Kasumi-1 (cell line): ENCODE measurements around the gene UGT1A3.

Source experiments
- DNase-seq, 2 experiments: peaks; one replicate each; lab custom pipeline; 2025; lab: John Stamatoyannopoulos, UW

Gene UGT1A3

GRCh38 chr2:233758141-233758540 lies 29.3 kb downstream of the UGT1A3 start:
- no peak for DNase-seq

GRCh38 chr2:233758849-233759248 lies 30.0 kb downstream of the UGT1A3 start:
- no peak for DNase-seq

- DNase-seq = no peak
Measured at GRCh38 chr2:233760043-233760442, 31.2 kb downstream of the UGT1A3 start, which contains the start of gene UGT1A1. UGT1A1 (plus strand) TSS chr2:233760270; CDS start chr2:233760288, 18 bp downstream.

GRCh38 chr2:233761040-233761769 lies 32.4 kb downstream of the UGT1A3 start:
- no peak for DNase-seq

DNA sequence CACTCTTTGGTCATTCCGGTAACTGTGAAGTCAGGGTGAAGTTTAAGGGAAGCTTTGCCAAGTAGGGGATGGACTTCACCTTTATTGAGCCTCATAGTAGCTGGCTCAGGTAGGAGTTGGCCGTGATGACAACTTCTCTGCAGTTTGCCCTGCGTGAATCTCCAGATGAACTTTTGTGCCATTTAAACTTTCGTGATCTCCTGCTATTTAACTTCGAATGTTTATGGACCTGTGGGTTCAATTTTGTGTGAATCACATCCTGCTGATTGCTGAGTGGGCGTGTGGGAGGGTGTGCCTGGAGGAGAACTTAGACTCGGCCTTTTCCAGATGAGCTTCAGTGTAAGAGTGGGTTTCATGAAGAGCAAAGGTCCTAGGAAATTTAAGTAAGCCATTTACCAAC lies 35.4 kb downstream of the UGT1A3 start:
- no peak for DNase-seq

- DNase-seq = no peak
Measured at GRCh38 chr2:233764761-233765160, 35.9 kb downstream of the UGT1A3 start.

DNA sequence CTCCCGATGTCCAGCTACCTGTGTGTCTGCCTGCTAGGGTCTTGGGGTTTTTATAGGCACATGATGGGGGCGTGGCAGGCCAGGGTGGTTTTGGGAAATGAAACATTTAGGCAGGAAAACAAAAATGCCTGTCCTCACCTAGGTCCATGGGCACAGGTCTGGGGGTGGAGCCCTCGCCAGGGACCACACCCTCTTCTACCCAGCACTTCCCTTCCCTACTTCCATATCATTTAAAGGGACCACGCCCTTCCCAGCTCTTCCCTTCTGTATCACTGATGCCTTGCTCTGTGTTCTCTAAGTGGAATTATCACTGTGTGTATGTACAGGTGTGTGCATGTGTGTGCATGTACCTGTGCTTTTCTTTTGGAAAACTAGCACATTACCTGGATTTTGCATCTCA lies 37.6 kb downstream of the UGT1A3 start:
- no peak for DNase-seq

- no peak for DNase-seq
Measured at GRCh38 chr2:233768076-233768475, 39.2 kb downstream of the UGT1A3 start.

DNA sequence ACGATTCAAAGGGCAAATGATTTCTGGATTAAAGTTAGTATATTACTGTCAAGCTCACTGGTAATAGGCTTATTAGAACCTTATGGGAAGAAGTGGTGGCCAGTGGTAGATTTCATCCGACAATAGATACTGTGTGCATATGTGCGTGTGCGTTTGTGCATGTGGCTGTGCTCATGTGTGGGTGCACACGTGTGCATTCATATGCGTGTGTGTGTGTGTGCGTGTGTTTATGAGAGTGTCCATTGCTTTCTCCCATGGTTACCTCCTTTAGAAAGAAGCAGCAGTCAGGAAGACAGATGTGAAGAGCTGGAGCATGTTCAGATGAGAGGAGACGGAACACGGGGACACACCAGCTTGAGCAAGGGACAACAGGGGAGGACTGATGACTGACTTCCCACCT lies 40.4 kb downstream of the UGT1A3 start:
- DNase-seq = no peak

DNA sequence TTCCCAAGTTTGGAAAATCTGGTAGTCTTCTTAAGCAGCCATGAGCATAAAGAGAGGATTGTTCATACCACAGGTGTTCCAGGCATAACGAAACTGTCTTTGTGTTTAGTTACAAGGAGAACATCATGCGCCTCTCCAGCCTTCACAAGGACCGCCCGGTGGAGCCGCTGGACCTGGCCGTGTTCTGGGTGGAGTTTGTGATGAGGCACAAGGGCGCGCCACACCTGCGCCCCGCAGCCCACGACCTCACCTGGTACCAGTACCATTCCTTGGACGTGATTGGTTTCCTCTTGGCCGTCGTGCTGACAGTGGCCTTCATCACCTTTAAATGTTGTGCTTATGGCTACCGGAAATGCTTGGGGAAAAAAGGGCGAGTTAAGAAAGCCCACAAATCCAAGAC lies 43.3 kb downstream of the UGT1A3 start:
- no peak for DNase-seq

DNA sequence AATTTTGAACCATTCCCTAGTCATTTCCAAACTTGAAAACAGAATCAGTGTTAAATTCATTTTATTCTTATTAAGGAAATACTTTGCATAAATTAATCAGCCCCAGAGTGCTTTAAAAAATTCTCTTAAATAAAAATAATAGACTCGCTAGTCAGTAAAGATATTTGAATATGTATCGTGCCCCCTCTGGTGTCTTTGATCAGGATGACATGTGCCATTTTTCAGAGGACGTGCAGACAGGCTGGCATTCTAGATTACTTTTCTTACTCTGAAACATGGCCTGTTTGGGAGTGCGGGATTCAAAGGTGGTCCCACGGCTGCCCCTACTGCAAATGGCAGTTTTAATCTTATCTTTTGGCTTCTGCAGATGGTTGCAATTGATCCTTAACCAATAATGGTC lies 43.7 kb downstream of the UGT1A3 start:
- no peak for DNase-seq

DNA sequence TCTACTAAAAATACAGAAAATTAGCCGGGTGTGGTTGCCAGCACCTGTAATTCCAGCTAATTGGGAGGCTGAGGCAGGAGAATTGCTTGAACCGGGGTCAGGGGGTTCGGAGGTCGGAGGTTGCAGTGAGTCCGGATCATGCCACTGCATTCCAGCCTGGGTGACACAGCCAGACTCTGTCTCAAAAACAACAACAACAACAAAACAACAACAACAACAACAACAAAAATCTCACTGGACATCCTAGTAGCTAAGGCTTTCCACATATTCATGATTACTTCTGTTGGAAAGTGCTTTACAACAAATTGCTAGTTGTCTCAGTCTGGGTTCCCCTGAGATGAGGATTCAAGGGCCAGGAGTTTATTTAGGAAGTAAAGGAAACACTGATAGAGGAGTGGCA lies 45.0 kb downstream of the UGT1A3 start:
- DNase-seq = no peak

DNA sequence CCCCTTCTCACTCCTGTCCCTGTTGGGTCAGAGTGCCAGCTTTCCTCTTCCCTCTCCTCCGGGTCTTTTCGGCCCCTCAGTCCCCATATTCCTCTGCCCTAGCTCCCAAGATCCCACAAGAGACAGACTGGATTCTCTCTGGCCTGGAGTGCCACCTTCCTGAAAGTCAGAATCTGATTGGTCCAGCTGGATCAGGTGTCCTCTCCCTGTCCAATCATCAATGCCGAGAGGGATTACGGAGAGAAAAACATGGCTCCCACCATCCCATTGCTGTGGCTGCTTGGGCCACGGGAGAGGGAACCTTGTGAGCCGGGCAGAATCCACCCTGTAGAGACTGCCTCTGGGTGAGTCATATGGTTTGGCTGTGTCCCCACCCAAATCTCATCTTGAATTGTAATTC lies 46.6 kb downstream of the UGT1A3 start:
- no peak for DNase-seq

GRCh38 chr2:233778030-233778429 lies 49.2 kb downstream of the UGT1A3 start, which contains the start of gene MROH2A:
MROH2A (plus strand) TSS chr2:233778330; CDS start chr2:233779359, 1,029 bp downstream.
- no peak for DNase-seq

- DNase-seq = no peak
Measured at GRCh38 chr2:233779722-233780121, 50.9 kb downstream of the UGT1A3 start.

- no peak for DNase-seq
Measured at GRCh38 chr2:233780771-233781170, 51.9 kb downstream of the UGT1A3 start.

GRCh38 chr2:233789554-233789953 lies 60.7 kb downstream of the UGT1A3 start:
- no peak for DNase-seq

DNA sequence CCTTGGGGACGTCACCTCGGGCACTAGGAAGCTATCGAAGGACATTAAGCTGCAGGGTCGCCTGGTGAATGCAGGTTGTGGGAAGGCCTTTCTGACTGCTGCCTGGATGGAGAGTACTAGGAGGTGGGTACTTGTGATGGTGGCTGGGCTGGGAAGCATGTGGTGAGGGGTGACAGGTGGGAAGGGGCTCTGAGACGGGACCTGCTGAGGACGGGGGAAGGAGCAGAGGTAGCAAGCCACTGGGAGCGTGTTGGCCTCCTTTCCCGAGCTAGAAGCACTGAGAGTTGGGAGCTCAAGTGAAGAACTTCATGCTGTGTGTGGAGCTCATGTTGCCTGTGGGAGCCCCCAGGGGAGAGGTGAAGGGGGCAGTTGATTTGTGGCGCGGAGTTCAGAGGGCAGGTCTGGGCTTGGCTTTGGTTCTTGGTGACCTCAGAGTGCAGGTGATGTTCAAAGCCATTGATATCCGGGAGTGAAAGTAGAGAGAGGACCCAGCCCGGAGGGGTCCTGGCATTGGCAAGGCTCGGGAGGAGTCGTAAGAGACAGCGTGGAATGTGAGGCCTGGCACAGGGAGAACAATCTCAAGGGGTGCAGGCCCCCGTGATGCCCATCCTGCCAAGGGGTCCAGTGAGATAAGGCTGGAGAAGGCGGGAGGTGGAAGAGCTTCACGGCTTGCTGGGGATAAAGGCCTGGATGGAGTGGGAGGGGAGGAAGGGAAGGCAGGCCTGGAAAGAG lies 62.5 kb downstream of the UGT1A3 start:
- DNase-seq = no peak

GRCh38 chr2:233791883-233792329 lies 63.1 kb downstream of the UGT1A3 start:
- DNase-seq = no peak

DNA sequence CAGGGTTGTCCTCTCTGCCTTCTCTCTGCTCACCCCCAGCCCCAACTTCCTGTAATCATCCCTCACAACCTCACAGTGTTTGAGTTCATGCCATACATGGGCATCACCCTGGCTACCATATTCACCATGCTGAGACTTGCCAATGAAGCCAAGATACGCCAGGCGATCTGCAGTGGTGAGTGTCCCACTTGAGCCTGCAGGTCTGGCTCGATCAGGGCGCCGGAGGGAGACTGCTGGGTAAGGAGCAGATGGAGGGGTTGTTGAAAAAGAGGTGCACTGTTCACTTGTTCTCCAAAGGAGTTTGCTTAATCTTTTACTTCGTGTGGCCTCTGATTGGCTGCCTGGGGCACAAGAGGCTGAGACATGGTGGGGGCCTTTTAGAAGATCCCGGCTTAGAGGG lies 63.9 kb downstream of the UGT1A3 start:
- DNase-seq = no peak

DNA sequence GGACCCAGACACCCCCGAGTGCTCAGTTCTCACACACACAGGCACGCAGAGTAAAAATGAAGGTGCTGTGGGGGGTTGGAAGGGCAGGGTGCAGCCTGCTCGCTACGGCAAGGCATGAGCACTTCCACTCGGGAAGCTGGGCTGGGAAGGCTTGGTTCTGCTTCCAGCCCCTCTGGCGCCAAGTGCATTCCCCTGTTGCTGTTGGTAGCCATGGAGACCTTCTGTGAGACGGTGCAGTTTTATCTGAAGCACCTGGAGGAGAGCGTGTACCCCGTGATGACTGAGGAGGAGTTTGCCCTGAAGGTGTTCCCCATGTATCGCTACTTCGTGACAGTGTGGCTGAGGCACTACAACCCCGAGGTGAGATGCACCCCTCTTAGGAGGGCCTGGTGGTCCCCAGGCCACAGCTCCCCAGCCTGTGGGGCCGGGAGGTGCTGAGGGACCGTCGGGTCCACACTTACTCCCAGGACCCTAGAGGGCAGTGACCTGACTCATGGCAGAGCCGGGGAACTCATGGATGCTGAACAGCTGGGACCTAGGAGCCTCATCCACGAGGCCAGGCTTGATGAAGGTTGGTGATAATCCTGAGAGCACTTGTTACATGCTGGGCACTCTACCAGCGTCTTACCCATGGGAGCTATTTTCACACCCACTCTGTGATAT lies 64.8 kb downstream of the UGT1A3 start:
- DNase-seq = no peak

- DNase-seq = no peak
Measured at GRCh38 chr2:233794128-233794658, 65.4 kb downstream of the UGT1A3 start.
